Endothelial cell (in vitro differentiated cells): ENCODE data around the gene RGS17. TPM values are rescaled to one million over a fixed set of nuclear protein-coding genes. Genes with fewer than 3 reads are reported as not detected.

Experiments
- DNase-seq: peaks from one replicate; pipeline ENCODE4 v3.0.0; 2021; ENCODE audit warnings: low spot score
- H3K27ac Mint-ChIP-seq: one replicate; pipeline ENCODE4 v1.8.0; 2021; ENCODE audit warnings: mixed read lengths, inconsistent platforms; ENCODE audit not compliant: unreplicated experiment
- H3K27me3 Mint-ChIP-seq: one replicate; pipeline ENCODE4 v1.8.0; 2021; ENCODE audit warnings: mild to moderate bottlenecking, moderate library complexity, mixed read lengths, inconsistent platforms; ENCODE audit not compliant: unreplicated experiment
- H3K36me3 Mint-ChIP-seq: one replicate; pipeline ENCODE4 v1.8.0; 2021; ENCODE audit warnings: mild to moderate bottlenecking, low read depth, mixed read lengths, inconsistent platforms; ENCODE audit not compliant: unreplicated experiment
- H3K4me1 Mint-ChIP-seq: one replicate; pipeline ENCODE4 v1.8.0; 2021; ENCODE audit warnings: mild to moderate bottlenecking, mixed read lengths, inconsistent platforms; ENCODE audit not compliant: unreplicated experiment
- H3K4me3 Mint-ChIP-seq: one replicate; pipeline ENCODE4 v1.8.0; 2021; ENCODE audit warnings: mild to moderate bottlenecking, mixed read lengths, inconsistent platforms; ENCODE audit not compliant: unreplicated experiment
- H3K9me3 Mint-ChIP-seq: one replicate; pipeline ENCODE4 v1.8.0; 2021; ENCODE audit warnings: mixed read lengths, inconsistent platforms; ENCODE audit not compliant: unreplicated experiment
- CTCF ChIP-seq: fragments of 200-600 bp; sonication (generic); IDR thresholded peaks from one replicate; pipeline ENCODE4 v1.5.0; 2021; ENCODE audit warnings: antibody characterized with exemption; ENCODE audit not compliant: unreplicated experiment
- total RNA-seq: library from RNA; stranded (reverse); fragmentation: NEBNext Ultra II Directional; extraction: Animal tissue kit (Norgen Biotek cat#: 25700); gene quantifications from one replicate; pipeline ENCODE4 v1.2.1, GENCODE V29; 2021; ENCODE audit not compliant: unreplicated experiment

RGS17 gene
- total RNA-seq, 1 donor from 2014 or later: 12.0 TPM

GRCh38 chr6:153086225-153086990 is 44.7 kb downstream of the RGS17 start:
- Mint-ChIP-seq H3K27me3 (peaks cover 1% of the 10 kb centered on the region), H3K9me3 (no peaks in the 10 kb centered on the region), H3K4me3 (no peak overlapping the region), H3K4me1 (no peaks in the 10 kb centered on the region), H3K27ac (no peak overlapping the region), H3K36me3 (no peaks in the 10 kb centered on the region)
- DNase-seq: no peak
- no peak for TF ChIP-seq CTCF

- no peak for TF ChIP-seq CTCF
- no peak for DNase-seq
- Mint-ChIP-seq H3K27me3 (peaks cover 1% of the 10 kb centered on the region), H3K36me3 (no peaks in the 10 kb centered on the region), H3K4me1 (no peaks in the 10 kb centered on the region), H3K27ac (no peak overlapping the region), H3K4me3 (no peak overlapping the region), H3K9me3 (no peaks in the 10 kb centered on the region)
These were observed 45.8 kb downstream of the RGS17 start for GRCh38 chr6:153085239-153085638.

DNA sequence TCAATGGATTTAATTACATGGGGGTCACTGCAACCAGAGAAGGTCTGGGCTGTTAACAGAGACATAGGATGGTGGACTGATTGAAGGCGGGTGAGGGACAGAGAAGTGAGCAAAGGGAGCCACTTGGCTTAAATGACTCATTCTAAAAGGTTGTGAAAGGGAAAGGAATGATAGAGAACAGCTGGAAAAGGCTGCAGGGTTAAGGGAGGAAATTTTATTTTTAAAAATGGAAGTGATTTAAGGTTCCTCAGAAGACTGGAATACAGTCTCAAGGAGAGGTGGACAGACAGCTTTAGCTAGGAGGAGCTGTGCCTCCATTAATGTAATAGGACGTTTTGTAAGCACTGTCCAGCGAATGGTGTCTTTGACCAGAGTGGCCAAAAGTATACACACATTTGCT is 46.7 kb downstream of the RGS17 start:
- no peaks in the 10 kb centered on the region for H3K9me3 Mint-ChIP-seq
- H3K27me3 Mint-ChIP-seq: peaks cover 1% of the 10 kb centered on the region
- no peaks in the 10 kb centered on the region for H3K36me3 Mint-ChIP-seq
- no peak overlapping the region for H3K4me3 Mint-ChIP-seq
- H3K4me1 Mint-ChIP-seq: no peaks in the 10 kb centered on the region
- no peak for TF ChIP-seq CTCF
- DNase-seq: no peak
- H3K27ac Mint-ChIP-seq: no peak overlapping the region

DNA sequence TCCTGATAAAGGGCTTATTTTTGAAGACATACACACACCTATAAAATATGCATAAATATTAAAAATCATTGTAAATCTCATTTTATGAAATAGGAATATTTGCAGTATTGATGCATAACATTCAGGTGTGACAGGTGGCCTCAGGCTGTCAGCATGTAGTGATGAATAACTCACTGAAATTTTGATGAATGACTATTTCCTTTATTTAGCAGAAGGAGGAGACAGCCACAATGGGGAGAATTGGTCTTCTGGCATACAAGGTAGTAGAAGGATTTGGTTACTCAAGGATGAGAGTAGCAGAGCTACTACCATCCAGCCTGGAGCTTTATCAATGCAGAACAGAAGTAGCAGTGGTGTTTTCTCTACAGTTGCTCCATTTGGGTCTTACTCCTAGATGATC is 47.2 kb downstream of the RGS17 start:
- Mint-ChIP-seq H3K27ac (no peak overlapping the region), H3K4me3 (no peak overlapping the region), H3K4me1 (no peaks in the 10 kb centered on the region), H3K27me3 (peaks cover 1% of the 10 kb centered on the region), H3K36me3 (no peaks in the 10 kb centered on the region), H3K9me3 (no peaks in the 10 kb centered on the region)
- TF ChIP-seq CTCF: no peak
- DNase-seq: no peak

GRCh38 chr6:153081914-153082313 is 49.2 kb downstream of the RGS17 start:
- Mint-ChIP-seq H3K27me3 (no peaks in the 10 kb centered on the region), H3K4me1 (no peaks in the 10 kb centered on the region), H3K36me3 (no peaks in the 10 kb centered on the region), H3K27ac (no peak overlapping the region), H3K9me3 (no peaks in the 10 kb centered on the region), H3K4me3 (no peak overlapping the region)
- no peak for DNase-seq
- TF ChIP-seq CTCF: no peak
